Measurements from ENCODE around the gene SIRPA. TPM values are rescaled to one million over a fixed set of nuclear protein-coding genes. Genes with fewer than 3 reads are reported as not detected.

Gene SIRPA
- polyA plus RNA-seq, 1 donor (not counting 4 experiments of a cell fraction or from before 2014, with no cell fraction given): 23.7 TPM

DNA sequence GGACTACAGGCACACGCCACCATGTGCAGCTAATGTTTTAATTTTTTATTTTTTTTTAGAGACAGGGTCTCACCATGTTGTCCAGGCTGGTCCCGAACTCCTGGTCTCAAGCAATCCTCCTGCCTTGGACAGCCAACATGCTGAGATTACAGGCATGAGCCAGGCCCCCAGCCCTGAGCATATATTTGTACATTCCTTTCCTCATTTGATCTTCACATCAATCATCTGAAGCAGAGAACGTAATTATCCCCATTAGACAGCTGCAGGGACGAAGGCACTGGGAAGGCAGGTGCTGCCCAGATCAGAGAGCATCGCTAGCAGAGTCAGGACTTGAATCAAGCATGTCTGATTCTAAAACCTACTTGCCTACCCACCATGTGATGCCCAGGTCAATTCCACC, 41.0 kb upstream of the SIRPA start:
- FAIRE-seq: no peak
- no peak overlapping the region for H3K4me2 ChIP-seq (ENCODE audit: control insufficient read depth, extremely low read depth, insufficient read depth, low read depth, low read length)

DNA sequence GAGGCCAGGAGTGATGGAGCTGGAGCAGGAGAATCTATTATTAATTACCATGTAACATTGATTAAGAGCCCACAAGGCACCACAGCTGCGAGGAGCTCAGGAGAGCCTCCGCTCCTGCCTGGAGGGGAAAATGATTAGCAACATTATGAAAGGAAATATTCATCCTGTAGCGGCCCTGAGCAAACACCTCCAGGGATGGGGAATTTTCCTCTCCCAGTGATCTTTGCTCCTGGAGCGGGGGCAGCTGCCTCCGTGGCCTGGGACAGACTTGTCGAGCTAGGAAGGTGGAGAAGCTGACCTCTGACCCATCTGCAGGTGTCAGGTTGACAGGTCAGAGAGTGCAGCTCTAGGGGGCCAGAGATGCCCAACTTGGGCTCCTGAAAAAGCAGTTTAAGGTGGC, 40.1 kb upstream of the SIRPA start:
- Histone ChIP-seq H3K9me3 (ENCODE audit: control insufficient read depth, low read depth, low read length) (no peaks in the 10 kb centered on the region), H3K4me1 (ENCODE audit: control insufficient read depth, extremely low read depth, insufficient read depth, low read length) (peaks cover 10% of the 10 kb centered on the region), H4K20me1 (ENCODE audit: control insufficient read depth, extremely low read depth, insufficient read depth, low read length) (no peaks in the 10 kb centered on the region), H3K9ac (ENCODE audit: control insufficient read depth, extremely low read depth, insufficient read depth, low read length) (no peak overlapping the region), H3K4me3 (ENCODE audit: control insufficient read depth in 2 of 3, extremely low read depth in 1 of 3, insufficient read depth in 2 of 3, low read depth in 1 of 3, low read length in 3 of 3) (no peak overlapping the region), H3K36me3 (ENCODE audit: control insufficient read depth in 2 of 2, extremely low read depth in 1 of 2, insufficient read depth in 2 of 2, low read length in 2 of 2) (no peaks in the 10 kb centered on the region), H3K9me1 (ENCODE audit: control insufficient read depth, extremely low read depth, insufficient read depth, low read length) (no peaks in the 10 kb centered on the region), H3K27ac (ENCODE audit: control insufficient read depth, insufficient read depth, low read length) (no peak overlapping the region), H3K27me3 (ENCODE audit: control insufficient read depth, extremely low read depth, insufficient read depth, low read length) (no peaks in the 10 kb centered on the region), H3K4me2 (ENCODE audit: control insufficient read depth, extremely low read depth, insufficient read depth, low read depth, low read length) (no peak overlapping the region), H2AFZ (ENCODE audit: control insufficient read depth, low read length) (no peak overlapping the region), H3K79me2 (ENCODE audit: control insufficient read depth, insufficient read depth, low read length) (no peaks in the 10 kb centered on the region)
- dilution Hi-C loops (cut with MboI; ENCODE audit: extremely low pct_ligation_motif_present, low sequenced_read_pairs): no loop called here
- no peak for DNase-seq (ENCODE audit: low read depth, low spot score)
- no peak for FAIRE-seq
- TF ChIP-seq, protein P1, sequence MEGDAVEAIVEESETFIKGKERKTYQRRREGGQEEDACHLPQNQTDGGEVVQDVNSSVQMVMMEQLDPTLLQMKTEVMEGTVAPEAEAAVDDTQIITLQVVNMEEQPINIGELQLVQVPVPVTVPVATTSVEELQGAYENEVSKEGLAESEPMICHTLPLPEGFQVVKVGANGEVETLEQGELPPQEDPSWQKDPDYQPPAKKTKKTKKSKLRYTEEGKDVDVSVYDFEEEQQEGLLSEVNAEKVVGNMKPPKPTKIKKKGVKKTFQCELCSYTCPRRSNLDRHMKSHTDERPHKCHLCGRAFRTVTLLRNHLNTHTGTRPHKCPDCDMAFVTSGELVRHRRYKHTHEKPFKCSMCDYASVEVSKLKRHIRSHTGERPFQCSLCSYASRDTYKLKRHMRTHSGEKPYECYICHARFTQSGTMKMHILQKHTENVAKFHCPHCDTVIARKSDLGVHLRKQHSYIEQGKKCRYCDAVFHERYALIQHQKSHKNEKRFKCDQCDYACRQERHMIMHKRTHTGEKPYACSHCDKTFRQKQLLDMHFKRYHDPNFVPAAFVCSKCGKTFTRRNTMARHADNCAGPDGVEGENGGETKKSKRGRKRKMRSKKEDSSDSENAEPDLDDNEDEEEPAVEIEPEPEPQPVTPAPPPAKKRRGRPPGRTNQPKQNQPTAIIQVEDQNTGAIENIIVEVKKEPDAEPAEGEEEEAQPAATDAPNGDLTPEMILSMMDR (optimal IDR thresholded peaks at IDR 0.05 in 1 of 3, IDR thresholded peaks at IDR 0.05 in 1 of 3, conservative IDR thresholded peaks at IDR 0.05 in 1 of 3; ENCODE audit: extremely low read depth in 1 of 3, insufficient read depth in 2 of 3, low read length in 3 of 3): no peak
- no peak for TF ChIP-seq EZH2 (IDR thresholded peaks at IDR 0.05; ENCODE audit: low read length)

More for the DNA sequence above, 41.0 kb upstream of the SIRPA start:
- no peak for DNase-seq (ENCODE audit: low read depth, low spot score)
- no peak for TF ChIP-seq EZH2 (IDR thresholded peaks at IDR 0.05; ENCODE audit: low read length)
- TF ChIP-seq, protein P1 (optimal IDR thresholded peaks at IDR 0.05 in 1 of 3, IDR thresholded peaks at IDR 0.05 in 1 of 3, conservative IDR thresholded peaks at IDR 0.05 in 1 of 3; ENCODE audit: extremely low read depth in 1 of 3, insufficient read depth in 2 of 3, low read length in 3 of 3): no peak
- H3K79me2 ChIP-seq (ENCODE audit: control insufficient read depth, insufficient read depth, low read length): no peaks in the 10 kb centered on the region
- H3K9me1 ChIP-seq (ENCODE audit: control insufficient read depth, extremely low read depth, insufficient read depth, low read length): no peaks in the 10 kb centered on the region
- H3K9me3 ChIP-seq (ENCODE audit: control insufficient read depth, low read depth, low read length): no peaks in the 10 kb centered on the region
- H4K20me1 ChIP-seq (ENCODE audit: control insufficient read depth, extremely low read depth, insufficient read depth, low read length): no peaks in the 10 kb centered on the region
- H3K9ac ChIP-seq (ENCODE audit: control insufficient read depth, extremely low read depth, insufficient read depth, low read length): no peak overlapping the region
- dilution Hi-C loops (cut with MboI; ENCODE audit: extremely low pct_ligation_motif_present, low sequenced_read_pairs): no loop called here
- H2AFZ ChIP-seq (ENCODE audit: control insufficient read depth, low read length): no peak overlapping the region
- H3K36me3 ChIP-seq (ENCODE audit: control insufficient read depth in 2 of 2, extremely low read depth in 1 of 2, insufficient read depth in 2 of 2, low read length in 2 of 2): no peaks in the 10 kb centered on the region
- H3K27ac ChIP-seq (ENCODE audit: control insufficient read depth, insufficient read depth, low read length): no peak overlapping the region
- no peaks in the 10 kb centered on the region for H3K27me3 ChIP-seq (ENCODE audit: control insufficient read depth, extremely low read depth, insufficient read depth, low read length)
- H3K4me1 ChIP-seq (ENCODE audit: control insufficient read depth, extremely low read depth, insufficient read depth, low read length): peaks cover 6% of the 10 kb centered on the region
- H3K4me3 ChIP-seq (ENCODE audit: control insufficient read depth in 2 of 3, extremely low read depth in 1 of 3, insufficient read depth in 2 of 3, low read depth in 1 of 3, low read length in 3 of 3): no peak overlapping the region
